Testis (tissue), 3 donors: ENCODE measurements around the gene MFSD6. TPM values are rescaled to one million over a fixed set of nuclear protein-coding genes. Genes with fewer than 3 reads are reported as not detected.

Experiments used
- DNase-seq: peaks from one replicate; pipeline ENCODE4 v3.0.0-alpha.2; 2019
- H3K27ac ChIP-seq, 2 donors: fragments of 200-600 bp; sonication (generic); one replicate each; pipeline ENCODE4 v1.5.1; 2019
- H3K27me3 ChIP-seq: fragments of 200-600 bp; sonication (generic); one replicate; pipeline ENCODE4 v1.5.1; 2019
- H3K36me3 ChIP-seq: fragments of 200-600 bp; sonication (generic); one replicate; pipeline ENCODE4 v1.5.1; 2017; ENCODE audit warnings: low read depth; ENCODE audit errors: missing control alignments
- H3K4me1 ChIP-seq: fragments of 200-600 bp; sonication (generic); one replicate; pipeline ENCODE4 v1.5.1; 2019
- H3K4me3 ChIP-seq, 2 donors: fragments of 200-600 bp; sonication (generic); one replicate each; pipeline ENCODE4 v1.5.1; 2017 to 2019
- H3K9me3 ChIP-seq: fragments of 200-600 bp; sonication (generic); one replicate; pipeline ENCODE4 v1.5.1; 2017
- CTCF ChIP-seq, 3 experiments: fragments of 450-650 bp in 2 of 3; fragments of 200-600 bp in 1 of 3; sonication (generic) in 1 of 3; IDR thresholded peaks; one replicate each; pipeline ENCODE4 v1.5.1; 2016 to 2019; ENCODE audit warnings: antibody characterized with exemption in 3 of 3, mild to moderate bottlenecking in 2 of 3, moderate library complexity in 1 of 3
- POLR2A ChIP-seq: fragments of 450-650 bp; IDR thresholded peaks from one replicate; pipeline ENCODE4 v1.6.1; 2017; ENCODE audit warnings: antibody characterized with exemption, mild to moderate bottlenecking, moderate library complexity
- WGBS, 2 donors: methylation state at CpG; one replicate each; pipeline ENCODE4 v1.1.5; 2018; 5-methylcytosine and 5-hydroxymethylcytosine counted together
- intact Hi-C: fragments of 100-400 bp; cut with DNase I; formaldehyde crosslinking; loops from one replicate; pipeline ENCODE4 v1.15.1; 2023; ENCODE audit warnings: low total_unique reads
- polyA plus RNA-seq: library from polyadenylated mRNA; stranded (reverse); fragments of 350-450 nt; fragmentation: Illumina TruSeq; extraction: RNeasy Lipid Tissue Mini Kit (QIAGEN cat#74804); gene quantifications from one replicate; pipeline ENCODE4 v1.2.3, GENCODE V29; 2014; ENCODE audit warnings: low read depth, low replicate concordance; ENCODE audit not compliant: insufficient read depth
- total RNA-seq, 2 donors: library from RNA; depleted of rRNA; stranded (reverse); fragments of >200 nt; gene quantifications; one replicate each; pipeline ENCODE4 v1.2.3, GENCODE V29; 2016

MFSD6 gene
- total and polyA plus RNA-seq, 3 donors from 2014 or later = 15.0 to 47.3 (median 29.9) TPM

DNA sequence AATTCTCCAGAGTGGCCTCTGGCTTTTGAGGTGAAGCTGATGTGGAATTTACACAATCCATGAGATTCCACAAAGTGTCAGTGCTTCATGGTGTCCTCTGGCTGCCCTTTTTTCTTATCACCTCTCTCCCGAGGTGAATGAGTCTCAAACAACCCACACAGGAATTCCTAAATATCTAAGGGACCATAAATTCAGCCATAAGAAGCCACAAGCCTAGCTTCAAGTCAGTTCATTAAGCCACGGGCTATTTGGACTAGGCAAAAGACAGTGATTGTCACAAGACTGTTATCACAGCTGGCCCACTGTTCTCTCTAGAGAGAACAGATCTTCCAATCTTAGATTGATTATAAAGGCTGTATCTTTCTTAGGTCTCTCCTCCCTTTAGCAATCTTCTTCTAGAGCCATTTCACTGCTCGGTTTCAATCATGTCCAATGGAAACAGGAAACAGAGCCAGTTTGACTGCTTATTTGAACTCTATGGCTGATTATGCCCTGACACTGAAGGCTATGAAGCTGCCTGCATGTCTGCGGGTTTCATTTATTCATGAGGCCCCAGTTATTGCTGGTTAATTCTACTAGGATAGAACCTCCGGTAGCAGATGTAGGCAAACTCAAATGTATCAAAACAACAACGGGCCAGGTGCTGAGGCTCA is 122.2 kb downstream of the MFSD6 start:
- no peaks in the 10 kb centered on the region for H3K36me3 ChIP-seq
- intact Hi-C loops = no loop called here
- H3K4me1 ChIP-seq = peaks cover 5% of the 10 kb centered on the region
- WGBS, 2 donors = 48 to 54% methylated on average over 6 of the region's 6 CpGs
- H3K4me3 ChIP-seq = no peak overlapping the region
- H3K27me3 ChIP-seq = no peaks in the 10 kb centered on the region
- H3K27ac ChIP-seq = no peak overlapping the region
- no peak for DNase-seq
- TF ChIP-seq POLR2A (no peak), CTCF (IDR thresholded peaks at IDR 0.05) (no peak)
- no peaks in the 10 kb centered on the region for H3K9me3 ChIP-seq

DNA sequence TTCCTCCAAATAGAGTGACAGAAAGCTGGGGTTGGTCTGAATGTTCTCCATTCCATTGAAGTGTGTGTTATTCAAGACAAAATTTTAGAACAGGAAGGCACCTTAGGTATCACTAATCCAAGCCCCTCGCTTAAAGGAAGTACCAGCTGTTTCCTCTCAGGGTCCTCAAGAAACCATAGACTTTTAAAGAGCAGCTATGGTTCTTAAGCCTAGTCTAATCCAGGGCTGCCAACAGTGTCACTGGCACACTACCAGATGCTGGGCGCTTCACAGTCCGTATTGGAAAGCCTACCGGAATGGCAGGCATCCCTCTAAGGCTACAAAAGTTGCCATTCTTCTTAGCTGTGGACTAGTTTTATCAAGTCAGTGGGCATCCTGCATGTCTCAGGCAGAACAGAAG is 124.4 kb downstream of the MFSD6 start:
- intact Hi-C loops = no loop called here
- TF ChIP-seq CTCF (IDR thresholded peaks at IDR 0.05) (no peak), POLR2A (no peak)
- DNase-seq = peak; percentile 66
- 51 to 56% methylated on average over 4 of the region's 4 CpGs for WGBS, 2 donors
- H3K9me3 ChIP-seq = no peaks in the 10 kb centered on the region
- no peaks in the 10 kb centered on the region for H3K36me3 ChIP-seq
- no peaks in the 10 kb centered on the region for H3K27me3 ChIP-seq
- peaks cover 5% of the 10 kb centered on the region for H3K4me1 ChIP-seq
- no peak overlapping the region for H3K4me3 ChIP-seq
- H3K27ac ChIP-seq = peak overlapping the region in 1 of 2 donors; percentile 99

DNA sequence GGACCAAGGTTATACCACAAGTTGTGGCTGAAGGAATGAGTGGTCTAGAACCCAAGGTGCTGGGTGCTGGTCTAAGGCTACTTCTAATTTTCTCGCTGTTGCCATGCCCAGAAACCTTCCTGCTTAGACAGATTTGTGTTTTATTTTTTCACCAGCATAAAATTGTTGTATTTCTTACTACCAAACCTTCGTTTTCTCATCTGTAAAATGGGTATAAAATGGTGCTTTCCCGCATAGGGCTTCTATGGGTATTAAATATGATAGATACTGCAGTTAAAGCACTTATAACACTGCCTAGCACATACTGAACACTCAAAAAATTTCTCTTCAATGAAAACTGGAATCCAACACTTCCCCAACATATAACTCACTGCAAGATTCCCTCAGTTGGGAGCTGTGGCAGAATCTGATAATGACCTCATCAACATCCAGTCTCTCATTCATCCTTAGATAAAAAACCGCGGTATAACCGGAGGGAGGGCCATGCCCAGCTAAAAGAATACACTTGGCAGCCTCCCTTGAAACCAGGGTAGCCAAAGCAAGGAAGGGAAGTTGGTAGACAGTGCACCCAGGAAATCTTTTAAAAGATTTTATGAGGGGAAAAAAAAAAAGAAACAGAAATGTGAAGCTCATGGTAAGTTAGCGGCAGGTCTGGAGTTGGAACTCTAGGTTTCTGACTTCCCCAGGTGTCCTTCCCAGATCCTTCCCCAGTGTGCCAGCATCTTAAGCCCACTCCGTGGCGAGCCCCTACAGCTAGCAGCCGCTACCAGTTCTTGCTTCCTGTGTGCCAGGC is 125.2 kb downstream of the MFSD6 start:
- DNase-seq = no peak
- TF ChIP-seq CTCF (IDR thresholded peaks at IDR 0.05) (no peak), POLR2A (no peak)
- Histone ChIP-seq H3K4me1 (peaks cover 5% of the 10 kb centered on the region), H3K27me3 (no peaks in the 10 kb centered on the region), H3K36me3 (no peaks in the 10 kb centered on the region), H3K4me3 (peak overlapping the region; percentile 82 to 87), H3K9me3 (no peaks in the 10 kb centered on the region), H3K27ac (peak overlapping the region; percentile 97 to 99)
- intact Hi-C loops = no loop called here
- WGBS, 2 donors = 34 to 39% methylated on average over 10 of the region's 10 CpGs

GRCh38 chr2:190533968-190534309 is 125.8 kb downstream of the MFSD6 start:
- TF ChIP-seq POLR2A (no peak), CTCF (IDR thresholded peaks at IDR 0.05) (no peak)
- Histone ChIP-seq H3K27me3 (no peaks in the 10 kb centered on the region), H3K36me3 (no peaks in the 10 kb centered on the region), H3K27ac (peak overlapping the region; percentile 97 to 99), H3K4me1 (peaks cover 5% of the 10 kb centered on the region), H3K9me3 (no peaks in the 10 kb centered on the region), H3K4me3 (peak overlapping the region; percentile 82 to 87)
- whole genome bisulfite sequencing, 2 donors = 0 to 2% methylated on average over 12 to 13 of the region's 13 CpGs
- intact Hi-C loops = no loop called here
- DNase-seq = peak; percentile 55
